Adrenal gland (tissue), 5 donors: Measurements from ENCODE around the gene EIF4G3.

Experiments used
- POLR2A ChIP-seq, 2 donors: fragments of 450-650 bp; IDR thresholded peaks; one replicate each; pipeline ENCODE4 v1.6.1; 2017; ENCODE audit warnings: antibody characterized with exemption in 2 of 2, mild to moderate bottlenecking in 2 of 2, moderate library complexity in 1 of 2
- TF ChIP-seq, protein P1 (sequence below), 6 experiments: fragments of 450-650 bp in 4 of 6; fragments of 200-600 bp in 2 of 6; sonication (generic) in 1 of 6; IDR thresholded peaks; 1 replicate in 5 of 6; 2 replicates in 1 of 6; pipeline versions ENCODE4 v1.5.1 to v1.8.0; 2016 to 2021; ENCODE audit warnings: antibody characterized with exemption in 6 of 6, mild to moderate bottlenecking in 2 of 6, moderate library complexity in 1 of 6
- donor health status: DM: no; HTN: no; CAD: no.

DNA sequence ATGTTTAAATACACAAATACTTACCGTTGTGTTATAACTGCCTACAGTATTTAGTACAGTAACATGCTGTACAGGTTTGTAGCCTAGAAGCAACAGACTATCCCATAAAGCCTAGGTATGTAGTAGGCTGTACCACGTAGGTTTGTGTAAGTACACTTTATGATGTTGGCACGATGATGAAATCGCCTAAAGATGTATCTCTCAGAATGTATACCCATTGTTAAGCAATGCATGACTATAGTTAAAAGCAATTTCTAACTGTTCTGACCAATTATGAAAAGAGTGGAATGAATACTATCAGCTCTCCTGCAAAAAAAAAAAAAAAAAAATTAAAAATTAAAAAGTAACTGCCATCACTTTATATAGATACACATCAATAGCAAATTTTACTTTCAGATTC, 401.0 kb downstream of the EIF4G3 start:
- TF ChIP-seq, protein P1, sequence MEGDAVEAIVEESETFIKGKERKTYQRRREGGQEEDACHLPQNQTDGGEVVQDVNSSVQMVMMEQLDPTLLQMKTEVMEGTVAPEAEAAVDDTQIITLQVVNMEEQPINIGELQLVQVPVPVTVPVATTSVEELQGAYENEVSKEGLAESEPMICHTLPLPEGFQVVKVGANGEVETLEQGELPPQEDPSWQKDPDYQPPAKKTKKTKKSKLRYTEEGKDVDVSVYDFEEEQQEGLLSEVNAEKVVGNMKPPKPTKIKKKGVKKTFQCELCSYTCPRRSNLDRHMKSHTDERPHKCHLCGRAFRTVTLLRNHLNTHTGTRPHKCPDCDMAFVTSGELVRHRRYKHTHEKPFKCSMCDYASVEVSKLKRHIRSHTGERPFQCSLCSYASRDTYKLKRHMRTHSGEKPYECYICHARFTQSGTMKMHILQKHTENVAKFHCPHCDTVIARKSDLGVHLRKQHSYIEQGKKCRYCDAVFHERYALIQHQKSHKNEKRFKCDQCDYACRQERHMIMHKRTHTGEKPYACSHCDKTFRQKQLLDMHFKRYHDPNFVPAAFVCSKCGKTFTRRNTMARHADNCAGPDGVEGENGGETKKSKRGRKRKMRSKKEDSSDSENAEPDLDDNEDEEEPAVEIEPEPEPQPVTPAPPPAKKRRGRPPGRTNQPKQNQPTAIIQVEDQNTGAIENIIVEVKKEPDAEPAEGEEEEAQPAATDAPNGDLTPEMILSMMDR (IDR thresholded peaks at IDR 0.05): no peak
- no peak for TF ChIP-seq POLR2A (IDR thresholded peaks at IDR 0.05)
